Right lobe of liver (tissue), 6 donors: ENCODE measurements around the gene DSCAM. TPM values are rescaled to one million over a fixed set of nuclear protein-coding genes. Genes with fewer than 3 reads are reported as not detected.

Experiments
- ATAC-seq, 4 donors: fragments of 200-7000 bp; cut with Tn5 transposase; one replicate each; pipeline ENCODE4 v1.9.1; 2020; ENCODE audit warnings: mild to moderate bottlenecking in 4 of 4, moderate library complexity in 4 of 4
- DNase-seq, 3 donors: peaks; one replicate each; pipeline ENCODE4 v3.0.0-alpha.2; 2020
- H3K27ac ChIP-seq, 3 donors: fragments of 200-600 bp; one replicate each; pipeline ENCODE4 v1.8.0; 2022
- H3K27me3 ChIP-seq, 2 donors: fragments of 200-600 bp; one replicate each; pipeline ENCODE4 v1.8.0; 2022
- H3K36me3 ChIP-seq, 4 donors: fragments of 200-600 bp; sonication (generic) in 1 of 4; one replicate each; pipeline versions ENCODE4 v1.5.1 to v1.8.0; 2017 to 2022; ENCODE audit warnings: control low read depth in 1 of 4
- H3K4me1 ChIP-seq, 4 donors: fragments of 200-600 bp; sonication (generic) in 1 of 4; one replicate each; pipeline versions ENCODE4 v1.5.1 to v1.8.0; 2017 to 2022; ENCODE audit warnings: control low read depth in 1 of 4
- H3K4me3 ChIP-seq, 3 donors: fragments of 200-600 bp; one replicate each; pipeline ENCODE4 v1.8.0; 2022
- H3K9me3 ChIP-seq, 4 donors: fragments of 200-600 bp; sonication (generic) in 1 of 4; one replicate each; pipeline versions ENCODE4 v1.5.1 to v1.8.0; 2017 to 2022; ENCODE audit warnings: control low read depth in 1 of 4
- CTCF ChIP-seq, 4 donors: fragments of 200-600 bp in 3 of 4; fragments of 450-650 bp in 1 of 4; IDR thresholded peaks; one replicate each; pipeline versions ENCODE4 v1.5.1 to v1.8.0; 2016 to 2022; ENCODE audit warnings: antibody characterized with exemption in 4 of 4, mild to moderate bottlenecking in 2 of 4
- POLR2A ChIP-seq: fragments of 450-650 bp; IDR thresholded peaks from one replicate; pipeline ENCODE4 v1.6.1; 2017; ENCODE audit warnings: antibody characterized with exemption, mild to moderate bottlenecking
- WGBS: methylation state at CpG from one replicate; pipeline ENCODE4 v1.1.6; 2018; ENCODE audit warnings: low coverage, low lambda C conversion rate; ENCODE audit not compliant: insufficient coverage; ENCODE audit errors: missing lambda C conversion rate; 5-methylcytosine and 5-hydroxymethylcytosine counted together
- intact Hi-C, 2 donors: fragments of 100-400 bp; cut with DNase I; formaldehyde crosslinking; loops; one replicate each; pipeline versions ENCODE4 v1.11.2 to v1.14.1; 2022
- total RNA-seq, 6 experiments: library from RNA; depleted of rRNA in 2 of 6; stranded (reverse); fragments of >200 nt in 2 of 6; fragmentation: NEBNext Ultra II Directional in 3 of 6; extraction: Animal tissue kit (Norgen Biotek cat#: 25700) in 3 of 6; gene quantifications; one replicate each; pipeline versions ENCODE4 v1.1.0 to v1.2.4, GENCODE V29; 2016 to 2023
- donor health status: DM: no; HTN: yes; CAD: no.
- donor health status: DM: no; HTN: no; CAD: no.
- donor health status: DM: no; HTN: no; CAD: no.
- donor health status: DM: no; HTN: yes; CAD: no.
- donor health status: DM: no; HTN: yes; CAD: no.

The DSCAM gene
- total RNA-seq, 6 experiments from 2014 or later: 0.04 to 0.16 (median 0.06) TPM; not detected in 2

- no peaks in the 10 kb centered on the region for H3K9me3 ChIP-seq
- H3K4me3 ChIP-seq: no peak overlapping the region
- intact Hi-C loops: no loop called here
- H3K4me1 ChIP-seq: no peaks in the 10 kb centered on the region
- ATAC-seq (no peak), DNase-seq (no peak)
- 86% methylated on average over 4 of the region's 7 CpGs for WGBS
- no peaks in the 10 kb centered on the region for H3K36me3 ChIP-seq
- no peak for TF ChIP-seq CTCF (IDR thresholded peaks at IDR 0.05)
- TF ChIP-seq POLR2A: no peak
- no peaks in the 10 kb centered on the region for H3K27me3 ChIP-seq
- no peak overlapping the region for H3K27ac ChIP-seq
These were observed 37.2 kb downstream of the DSCAM start for GRCh38 chr21:40809673-40810197.

GRCh38 chr21:40803101-40803500 lies 43.9 kb downstream of the DSCAM start:
- Histone ChIP-seq H3K4me1 (no peaks in the 10 kb centered on the region), H3K27ac (no peak overlapping the region), H3K36me3 (no peaks in the 10 kb centered on the region), H3K4me3 (no peak overlapping the region), H3K27me3 (no peaks in the 10 kb centered on the region), H3K9me3 (no peaks in the 10 kb centered on the region)
- 44% methylated on average over 3 of the region's 3 CpGs for WGBS
- DNase-seq (no peak), ATAC-seq (no peak)
- TF ChIP-seq CTCF (IDR thresholded peaks at IDR 0.05) (no peak), POLR2A (no peak)
- intact Hi-C loops: no loop called here

GRCh38 chr21:40800126-40800525 lies 46.8 kb downstream of the DSCAM start:
- ATAC-seq (no peak), DNase-seq (no peak)
- Histone ChIP-seq H3K4me3 (no peak overlapping the region), H3K9me3 (no peaks in the 10 kb centered on the region), H3K36me3 (no peaks in the 10 kb centered on the region), H3K27me3 (no peaks in the 10 kb centered on the region), H3K27ac (no peak overlapping the region), H3K4me1 (no peaks in the 10 kb centered on the region)
- intact Hi-C loops: no loop called here
- TF ChIP-seq CTCF (IDR thresholded peaks at IDR 0.05) (no peak), POLR2A (no peak)
- WGBS: 65% methylated on average over 1 of the region's 1 CpG

DNA sequence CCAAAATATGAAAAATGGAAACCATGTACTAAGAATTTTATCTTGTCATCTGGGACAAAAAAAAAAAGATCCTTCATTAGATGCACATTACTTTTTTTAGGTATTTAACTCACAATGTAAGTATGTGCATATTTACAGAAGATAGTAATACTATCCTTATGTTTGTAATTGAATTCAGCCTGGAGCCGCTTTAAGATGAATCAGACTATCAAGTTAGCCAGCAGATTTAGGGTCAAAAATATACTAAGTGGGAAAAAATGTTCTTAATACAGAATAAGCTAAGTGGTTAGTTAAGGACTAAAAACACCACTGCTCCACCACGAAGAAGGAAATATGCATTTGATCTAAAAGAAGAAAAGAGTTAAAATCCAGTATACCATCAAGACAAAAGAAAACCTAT lies 49.1 kb downstream of the DSCAM start:
- H3K36me3 ChIP-seq: no peaks in the 10 kb centered on the region
- intact Hi-C loops: no loop called here
- WGBS: 64% methylated on average over 2 of the region's 2 CpGs

More for the DNA sequence above, 49.1 kb downstream of the DSCAM start:
- Histone ChIP-seq H3K4me1 (peaks cover 0 to 4% (median 0%) of the 10 kb centered on the region in 4 donors), H3K27me3 (no peaks in the 10 kb centered on the region), H3K27ac (no peak overlapping the region), H3K4me3 (no peak overlapping the region), H3K9me3 (no peaks in the 10 kb centered on the region)
- DNase-seq: no peak
- TF ChIP-seq CTCF (IDR thresholded peaks at IDR 0.05) (no peak), POLR2A (no peak)
- ATAC-seq: no peak
